AG08395 (cell line): Measurements from ENCODE around the gene CTNNA2.

Source experiments
- DNase-seq: peaks from one replicate; pipeline ENCODE4 v3.0.0; 2012; ENCODE audit warnings: mixed read lengths, low spot score

The CTNNA2 gene

DNA sequence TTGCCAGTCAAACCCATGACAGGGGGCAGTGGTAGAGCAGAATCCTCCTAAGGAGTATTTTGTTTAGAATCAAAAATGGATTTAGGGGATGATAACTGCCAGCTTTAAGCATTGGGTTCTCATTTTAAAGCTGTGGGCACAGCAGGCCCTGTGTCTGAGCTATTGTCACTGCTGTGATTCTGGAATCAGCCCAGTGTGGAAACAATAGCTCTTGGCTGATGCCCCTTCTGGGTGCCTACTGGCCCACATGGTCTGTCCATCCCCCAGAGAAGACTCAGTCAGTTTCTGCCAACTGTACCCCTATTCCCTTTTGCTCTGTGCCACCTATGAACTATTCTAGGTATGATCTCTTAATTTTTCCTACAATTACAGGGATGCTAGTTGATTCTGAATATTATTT, 883.4 kb downstream of the CTNNA2 start:
- no peak for DNase-seq

- no peak for DNase-seq
Measured at GRCh38 chr2:80403081-80403480, 890.2 kb downstream of the CTNNA2 start.

DNA sequence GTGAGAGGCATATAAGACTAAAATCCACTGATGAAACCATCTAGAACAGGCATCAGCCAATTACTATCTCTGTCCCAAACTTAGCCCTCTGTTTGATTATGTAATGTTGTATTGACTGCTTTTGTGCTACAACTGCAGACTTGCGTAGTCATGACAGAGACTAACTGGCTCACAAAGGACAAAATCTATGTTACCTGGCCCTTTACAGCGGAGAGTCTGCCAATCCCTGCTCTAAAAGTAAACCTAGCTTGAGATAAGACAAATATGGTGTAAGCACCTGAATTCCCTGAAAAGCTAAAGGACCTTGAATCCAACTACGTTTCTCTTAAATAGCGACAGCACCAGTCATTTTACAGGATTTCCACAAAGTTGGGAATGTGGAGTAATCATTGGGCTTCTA, 894.5 kb downstream of the CTNNA2 start:
- DNase-seq, result no peak

GRCh38 chr2:80410346-80410745, 897.5 kb downstream of the CTNNA2 start:
- DNase-seq, result no peak

DNA sequence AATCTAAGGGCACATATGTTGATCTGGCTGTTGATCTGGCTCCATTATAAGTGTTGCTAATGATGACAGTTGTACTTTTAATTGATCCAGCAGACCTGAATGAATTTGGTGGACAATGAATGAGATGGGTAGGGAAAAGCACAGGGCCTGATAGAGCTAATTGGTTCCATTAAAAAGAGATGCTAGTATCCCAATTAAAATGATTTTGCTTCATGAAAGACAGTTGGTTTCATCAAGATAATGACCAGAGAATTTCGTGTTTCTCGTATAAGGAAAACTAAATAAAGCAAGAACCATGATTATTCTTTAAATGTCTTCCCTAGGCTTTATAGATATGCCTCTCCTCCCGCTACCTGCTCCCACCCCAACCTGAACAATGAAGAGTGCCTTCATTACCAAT, 900.3 kb downstream of the CTNNA2 start:
- DNase-seq, result no peak

DNA sequence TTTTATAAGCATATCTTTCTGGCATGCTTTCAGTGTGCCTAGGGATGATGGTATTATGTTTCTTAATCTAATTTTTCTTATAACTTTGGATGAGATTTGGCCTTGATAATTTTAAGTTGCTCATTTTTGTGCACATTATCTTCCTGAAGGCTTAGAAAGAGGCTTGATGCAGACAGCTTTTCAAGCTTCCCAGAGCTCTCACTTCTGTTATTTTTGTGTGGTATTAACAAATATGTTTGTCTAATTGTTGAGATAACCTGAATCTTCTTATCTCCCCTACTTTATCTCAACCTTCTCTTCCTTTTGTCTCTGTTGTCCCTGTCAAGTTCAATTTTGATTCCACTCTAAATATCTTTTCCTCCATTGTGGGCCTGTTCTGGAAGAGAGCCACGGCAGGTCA, 904.9 kb downstream of the CTNNA2 start:
- no peak for DNase-seq

DNA sequence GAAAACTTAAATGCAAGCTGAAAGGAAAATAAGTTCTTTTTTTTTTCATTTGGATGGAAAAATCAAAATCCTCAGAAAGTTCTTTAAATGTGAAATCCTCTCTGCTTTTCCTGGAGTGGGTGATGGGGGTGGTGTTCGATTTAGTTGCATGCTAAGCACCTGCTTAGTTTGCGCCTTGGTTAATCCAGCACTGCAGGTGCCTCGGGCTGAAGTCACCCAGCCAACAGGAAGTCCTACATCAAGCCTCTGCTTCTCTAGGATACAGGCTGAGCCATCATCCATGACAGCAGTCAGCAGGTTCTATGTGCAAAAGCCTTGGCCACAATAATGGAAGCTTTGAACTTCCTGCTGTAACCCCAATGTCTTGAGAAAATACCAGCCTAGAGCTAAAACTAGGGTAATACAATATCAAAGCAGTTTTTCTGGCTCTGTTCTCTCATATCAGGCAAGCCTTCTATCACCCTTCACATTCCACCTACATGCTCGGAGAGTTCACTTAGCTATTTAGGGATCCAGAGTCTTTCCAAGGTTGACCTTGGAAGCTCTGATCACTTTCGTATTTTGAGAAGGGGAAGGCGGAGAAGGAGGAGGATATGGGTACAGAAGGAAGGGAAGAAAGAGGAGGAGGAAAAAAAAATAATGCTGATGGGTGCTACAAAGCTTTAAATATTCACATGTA, 907.8 kb downstream of the CTNNA2 start:
- no peak for DNase-seq

- DNase-seq, result no peak
Measured at GRCh38 chr2:80429251-80429650, 916.4 kb downstream of the CTNNA2 start.

- DNase-seq, result no peak
Measured at GRCh38 chr2:80437959-80438358, 925.1 kb downstream of the CTNNA2 start.

- DNase-seq, result no peak
Measured at GRCh38 chr2:80438686-80439085, 925.8 kb downstream of the CTNNA2 start.

DNA sequence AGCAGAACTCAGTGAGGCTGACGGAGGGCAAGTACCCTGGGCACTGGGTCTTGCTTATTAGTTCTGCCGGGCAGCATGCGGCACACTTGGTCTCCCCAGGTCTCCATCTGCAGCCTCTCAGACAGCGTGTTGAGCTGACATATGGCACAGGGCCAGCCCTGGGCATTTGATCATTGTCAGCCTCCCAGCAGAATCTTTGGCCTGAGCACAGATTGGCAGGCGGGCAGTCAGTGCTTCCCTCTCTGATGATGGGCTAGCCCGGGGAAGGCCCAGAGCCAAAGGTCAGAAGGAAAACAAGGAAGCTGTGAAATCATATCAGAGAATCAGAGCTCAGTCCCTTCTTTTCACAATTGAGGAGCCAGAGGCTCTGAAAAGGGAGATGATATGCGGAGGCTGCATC, 941.8 kb downstream of the CTNNA2 start:
- DNase-seq, result no peak

GRCh38 chr2:80459028-80459427, 946.2 kb downstream of the CTNNA2 start:
- no peak for DNase-seq

DNA sequence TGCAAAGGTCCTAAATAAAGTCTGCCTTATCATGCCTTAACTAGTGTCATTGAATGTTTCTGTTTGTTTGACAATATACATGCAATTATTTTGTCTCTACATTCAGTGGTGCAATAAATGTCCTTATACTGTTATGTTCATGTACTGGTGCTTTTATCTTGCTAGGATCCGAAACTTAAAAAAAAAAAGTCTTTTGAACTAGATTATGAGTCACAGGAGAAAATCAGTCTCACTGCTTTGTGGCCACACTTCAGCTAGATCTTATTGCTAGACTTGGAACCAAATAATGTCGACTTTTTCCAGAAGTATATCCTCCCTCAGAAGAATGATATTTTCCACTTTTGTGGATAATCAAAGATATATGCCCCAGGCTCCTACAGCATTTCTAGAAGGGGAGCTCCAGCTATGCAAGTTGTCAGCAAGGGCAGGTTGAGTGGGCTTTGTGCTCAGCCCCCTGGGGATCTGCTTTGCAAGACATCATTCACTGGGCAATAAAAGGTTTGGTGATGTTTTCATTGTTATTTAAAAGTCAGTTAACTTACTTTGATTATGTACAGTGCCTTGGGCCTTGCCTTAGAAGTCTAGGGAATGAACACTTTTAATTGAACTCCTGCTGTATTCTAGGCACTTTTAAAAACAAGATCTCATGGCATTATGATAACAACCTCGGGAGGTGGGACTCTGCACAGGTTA, 948.8 kb downstream of the CTNNA2 start:
- DNase-seq, result no peak

- DNase-seq, result no peak
Measured at GRCh38 chr2:80462654-80463053, 949.8 kb downstream of the CTNNA2 start.

DNA sequence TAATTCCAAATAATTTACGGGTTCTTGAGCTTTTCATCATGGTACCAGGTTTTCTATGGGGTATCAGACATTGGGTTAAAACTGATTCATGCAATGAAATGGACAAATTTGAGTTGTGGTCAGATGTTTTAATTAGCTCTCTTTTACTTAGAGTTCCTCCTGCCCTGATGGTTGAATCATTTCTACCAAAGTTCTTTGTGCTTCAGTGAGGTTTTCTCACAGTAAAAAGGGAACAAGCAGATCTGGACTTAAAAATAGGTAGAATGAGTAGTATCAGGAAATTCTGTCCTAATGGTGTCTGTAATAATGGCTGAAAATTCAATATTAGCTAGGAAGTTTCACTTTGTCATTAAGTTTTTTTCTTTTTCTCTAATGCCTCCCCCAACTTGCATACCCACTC, 951.4 kb downstream of the CTNNA2 start:
- no peak for DNase-seq

DNA sequence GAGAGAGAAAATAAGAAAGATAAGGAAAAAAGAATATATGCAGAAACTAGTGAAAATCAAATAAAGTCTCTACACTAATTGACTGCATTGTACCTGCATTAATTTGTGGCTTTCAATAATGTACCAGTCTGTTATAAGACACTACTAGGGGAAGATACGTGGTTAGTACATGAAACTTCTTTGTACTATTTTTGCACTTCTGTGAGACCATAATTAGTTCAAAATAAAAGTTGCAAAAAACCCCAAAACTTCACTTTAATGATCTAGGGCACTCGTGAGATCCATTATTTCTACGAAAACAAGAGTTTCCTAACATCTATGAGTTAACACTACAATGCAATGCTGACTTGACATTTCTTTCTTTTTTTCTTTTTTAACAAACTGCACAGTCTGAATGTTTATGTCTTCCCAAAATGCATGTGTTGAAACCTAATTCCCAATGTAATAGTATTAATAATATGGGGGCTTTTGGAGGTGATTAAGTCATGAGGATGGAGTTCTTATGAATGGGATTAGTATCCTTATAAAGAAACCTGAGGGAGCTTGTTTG, 954.5 kb downstream of the CTNNA2 start:
- no peak for DNase-seq

- no peak for DNase-seq
Measured at GRCh38 chr2:80469428-80469827, 956.6 kb downstream of the CTNNA2 start.

GRCh38 chr2:80473069-80473468, 960.2 kb downstream of the CTNNA2 start:
- no peak for DNase-seq

- DNase-seq, result no peak
Measured at GRCh38 chr2:80473796-80474195, 960.9 kb downstream of the CTNNA2 start.

DNA sequence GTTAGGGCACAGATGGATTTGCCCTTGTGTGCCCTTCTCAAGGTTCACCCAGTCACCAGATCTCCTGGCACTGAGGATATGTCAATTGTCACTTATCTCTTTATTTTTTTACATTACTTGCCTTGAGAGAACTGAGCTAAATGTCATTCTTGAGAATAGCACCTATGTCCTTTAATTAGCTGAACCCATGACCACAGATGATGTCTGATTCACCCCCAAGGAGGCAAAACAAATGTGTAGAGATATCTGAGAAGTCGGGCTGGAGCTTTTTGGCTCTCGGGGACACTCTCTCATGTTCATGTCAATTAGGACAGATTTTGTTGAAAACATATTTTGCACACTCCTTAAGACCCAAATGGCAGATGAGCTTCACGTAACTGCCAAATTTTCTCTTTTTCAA, 963.1 kb downstream of the CTNNA2 start:
- DNase-seq, result no peak

DNA sequence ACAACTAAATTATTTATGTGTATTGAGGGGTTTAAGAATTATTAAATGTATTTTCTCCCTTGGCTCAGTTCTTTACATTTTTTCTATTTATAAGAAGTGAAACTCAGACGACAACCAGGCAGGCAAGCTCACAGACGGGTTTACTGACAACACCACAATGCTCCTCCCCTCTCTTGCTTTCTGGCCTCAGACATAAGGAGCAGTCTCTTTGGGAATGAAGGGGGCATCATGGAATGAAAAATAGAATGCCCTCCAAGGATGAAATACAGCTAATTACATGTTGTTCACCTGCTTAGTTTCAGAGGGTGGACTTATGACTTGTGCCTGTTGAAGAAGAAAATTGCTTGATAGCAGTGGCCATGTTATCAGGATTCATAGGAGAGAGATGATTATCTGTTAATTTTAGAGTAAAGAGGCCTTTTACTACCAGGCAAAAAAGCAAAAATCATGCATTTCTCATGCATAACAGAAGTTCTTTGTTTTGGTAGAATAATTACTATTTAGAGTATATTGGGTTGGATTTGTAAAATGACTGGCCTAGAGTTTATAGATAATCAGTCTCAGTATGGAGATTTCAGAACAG, 963.8 kb downstream of the CTNNA2 start:
- no peak for DNase-seq

- no peak for DNase-seq
Measured at GRCh38 chr2:80482276-80482675, 969.4 kb downstream of the CTNNA2 start.

GRCh38 chr2:80489717-80490116, 976.9 kb downstream of the CTNNA2 start:
- peak; percentile 17 for DNase-seq
